ENCODE data around the gene RPAIN.

The RPAIN gene, protein sequence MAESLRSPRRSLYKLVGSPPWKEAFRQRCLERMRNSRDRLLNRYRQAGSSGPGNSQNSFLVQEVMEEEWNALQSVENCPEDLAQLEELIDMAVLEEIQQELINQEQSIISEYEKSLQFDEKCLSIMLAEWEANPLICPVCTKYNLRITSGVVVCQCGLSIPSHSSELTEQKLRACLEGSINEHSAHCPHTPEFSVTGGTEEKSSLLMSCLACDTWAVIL

DNA sequence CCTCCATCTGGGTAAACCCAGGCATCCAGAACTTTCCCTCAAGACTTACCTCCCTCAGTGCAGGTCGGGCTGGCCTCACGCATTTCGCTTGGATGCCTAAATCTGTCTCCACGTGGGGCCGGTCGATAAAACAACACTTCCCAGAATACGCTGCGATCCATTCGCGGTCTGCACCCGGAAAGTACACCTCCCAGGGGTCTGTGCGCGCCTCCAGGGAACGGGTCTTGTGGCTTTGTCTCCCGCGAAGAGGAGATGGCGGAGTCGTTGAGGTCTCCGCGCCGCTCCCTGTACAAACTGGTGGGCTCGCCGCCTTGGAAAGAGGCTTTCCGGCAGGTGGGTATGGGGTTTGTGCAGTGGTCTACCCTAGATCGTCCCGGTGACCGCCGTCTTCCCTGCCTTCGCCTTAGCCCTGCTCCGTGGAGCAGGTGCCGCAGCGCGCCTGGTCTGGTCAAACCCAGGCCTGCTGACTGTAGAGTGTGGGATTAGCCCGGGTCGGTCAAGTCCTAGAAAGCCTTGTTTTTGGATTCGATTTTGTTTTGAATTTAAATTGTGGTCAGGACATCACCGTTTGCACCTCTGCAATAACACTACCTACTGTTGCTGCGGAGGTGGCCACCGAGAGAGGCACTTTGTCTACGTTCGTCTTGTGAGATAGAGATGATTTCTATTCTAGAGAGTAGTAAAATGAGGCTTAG lies at the start of gene RPAIN:
RPAIN (plus strand) TSS at position 224 of the 695 bp plus-strand sequence; CDS start at position 253, 29 bp downstream.
- H3K4me3 Mint-ChIP-seq, result peak within 1 kb of the TSS; percentile 96
- H3K27me3 Mint-ChIP-seq, result no peaks in the 10 kb centered on the region
- no peaks in the 10 kb centered on the region for H3K9me3 Mint-ChIP-seq
- H3K36me3 Mint-ChIP-seq, result peaks cover 5% of the 10 kb centered on the region
- peak within 1 kb of the TSS; percentile 99 for H3K27ac Mint-ChIP-seq
- H3K4me1 Mint-ChIP-seq, result peaks cover 49% of the 10 kb centered on the region

DNA sequence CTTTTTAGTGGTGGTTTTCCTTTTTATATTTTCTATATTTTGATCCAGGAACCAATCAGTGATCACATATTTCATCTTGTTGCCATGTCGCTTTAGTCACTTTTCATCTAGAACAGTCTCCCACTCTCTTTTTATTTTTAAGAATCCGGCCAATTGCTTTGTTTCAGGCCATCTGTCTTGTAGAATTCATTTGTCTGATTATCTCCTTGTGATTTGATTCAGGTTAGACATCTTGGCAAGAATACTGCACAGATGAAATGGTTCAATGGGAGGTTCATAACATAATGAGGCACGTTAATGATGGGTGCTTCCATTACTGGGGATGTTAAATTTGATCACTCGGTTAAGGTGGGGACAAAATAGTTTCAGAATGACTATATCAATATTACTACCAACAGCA lies 49.6 kb upstream of the RPAIN start:
- peak overlapping the region; percentile 8 for H3K27ac Mint-ChIP-seq
- no peak overlapping the region for H3K4me3 Mint-ChIP-seq
- H3K27me3 Mint-ChIP-seq, result no peaks in the 10 kb centered on the region
- peaks cover 13% of the 10 kb centered on the region for H3K36me3 Mint-ChIP-seq
- H3K4me1 Mint-ChIP-seq, result no peaks in the 10 kb centered on the region
- H3K9me3 Mint-ChIP-seq, result no peaks in the 10 kb centered on the region

DNA sequence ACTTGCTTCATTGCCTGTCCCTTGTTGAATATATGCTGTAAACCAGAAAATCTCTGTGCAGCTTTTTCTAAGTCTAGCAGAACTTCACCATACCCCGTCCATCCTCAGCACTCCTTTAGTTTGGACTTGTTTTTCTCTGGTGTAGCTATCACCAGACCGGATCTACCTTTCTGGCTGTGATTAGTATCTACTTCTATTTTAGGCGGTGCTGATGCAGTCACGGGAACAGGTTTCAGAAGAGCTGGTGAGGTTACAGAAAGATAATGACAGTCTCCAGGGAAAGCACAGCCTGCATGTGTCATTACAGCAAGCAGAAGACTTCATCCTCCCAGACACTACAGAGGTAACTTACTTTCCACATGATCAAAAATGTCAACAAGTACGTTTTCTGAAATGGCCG lies 46.9 kb upstream of the RPAIN start:
- Mint-ChIP-seq H3K27me3 (no peaks in the 10 kb centered on the region), H3K9me3 (no peaks in the 10 kb centered on the region), H3K4me1 (no peaks in the 10 kb centered on the region), H3K4me3 (no peak overlapping the region), H3K27ac (no peak overlapping the region), H3K36me3 (peaks cover 16% of the 10 kb centered on the region)

DNA sequence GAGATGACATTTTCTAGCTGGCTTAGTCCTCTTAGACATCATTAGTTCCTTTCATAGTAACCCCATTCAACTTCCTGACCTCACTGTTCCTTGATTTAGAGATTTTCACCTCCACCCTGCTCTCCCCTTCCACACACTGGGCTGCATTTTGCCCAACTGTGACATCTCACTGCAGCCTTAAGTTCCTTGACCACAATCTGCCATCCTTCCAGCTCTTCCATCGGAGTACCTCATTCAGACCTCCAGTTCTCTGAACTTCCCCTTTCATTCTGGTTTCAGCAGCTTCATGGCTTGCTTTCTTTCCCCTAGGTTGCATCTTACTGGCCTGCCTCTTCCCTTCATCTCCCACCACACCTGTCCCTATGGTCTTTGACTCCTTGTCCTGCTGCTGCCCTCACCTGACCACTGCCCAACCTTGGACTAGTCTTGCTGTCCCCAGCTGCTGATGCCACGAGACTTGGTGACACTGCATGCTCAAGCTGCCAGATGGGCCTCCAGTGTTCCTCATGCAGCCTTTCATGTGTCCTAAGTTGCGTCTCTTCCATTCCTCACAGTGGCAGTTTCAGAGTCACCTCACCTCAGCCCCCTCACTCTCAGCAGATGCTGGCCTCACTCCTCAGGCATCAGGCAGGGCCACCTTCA lies 41.3 kb upstream of the RPAIN start:
- peak overlapping the region; percentile 80 for H3K27ac Mint-ChIP-seq
- H3K4me3 Mint-ChIP-seq, result no peak overlapping the region
- H3K27me3 Mint-ChIP-seq, result no peaks in the 10 kb centered on the region
- no peaks in the 10 kb centered on the region for H3K9me3 Mint-ChIP-seq
- no peaks in the 10 kb centered on the region for H3K4me1 Mint-ChIP-seq
- peaks cover 18% of the 10 kb centered on the region for H3K36me3 Mint-ChIP-seq

DNA sequence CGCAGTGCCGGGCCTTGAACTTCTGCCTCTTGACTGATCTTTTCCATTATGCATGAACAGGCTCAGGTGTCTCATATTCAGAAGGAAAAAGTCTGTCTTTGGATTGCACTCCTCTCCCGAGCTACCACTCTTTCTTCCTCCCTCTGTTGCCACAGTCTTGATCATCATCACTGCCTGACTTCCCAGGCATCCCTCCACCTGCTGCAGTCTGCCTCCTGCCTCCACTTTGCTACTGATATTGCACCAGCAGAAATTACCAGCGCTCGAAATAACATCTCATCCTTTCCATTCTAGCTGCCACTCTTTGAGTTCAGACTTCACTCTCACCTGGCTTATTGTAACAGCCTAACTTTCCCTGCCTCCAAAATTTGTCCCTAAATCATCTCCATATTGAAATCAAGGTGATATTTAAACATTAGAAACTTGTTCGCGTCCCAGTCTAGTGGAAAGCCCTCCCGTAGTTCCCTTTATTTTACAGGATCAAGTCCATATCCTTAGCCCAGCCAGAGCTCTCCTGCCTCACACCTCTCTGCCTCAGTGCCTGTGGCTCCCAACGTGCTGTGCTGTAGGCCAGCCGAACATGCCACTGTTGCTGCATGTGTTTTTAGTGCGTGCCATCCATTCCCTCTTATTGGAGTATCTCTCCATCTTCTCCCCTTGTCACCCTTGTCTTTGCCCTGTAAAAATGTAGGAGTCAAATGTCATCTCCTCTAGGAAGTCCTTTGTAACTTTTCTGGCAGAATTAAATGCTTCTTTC lies 40.5 kb upstream of the RPAIN start:
- Mint-ChIP-seq H3K4me1 (no peaks in the 10 kb centered on the region), H3K4me3 (no peak overlapping the region), H3K36me3 (peaks cover 15% of the 10 kb centered on the region), H3K27me3 (no peaks in the 10 kb centered on the region), H3K27ac (peak overlapping the region; percentile 80), H3K9me3 (no peaks in the 10 kb centered on the region)

DNA sequence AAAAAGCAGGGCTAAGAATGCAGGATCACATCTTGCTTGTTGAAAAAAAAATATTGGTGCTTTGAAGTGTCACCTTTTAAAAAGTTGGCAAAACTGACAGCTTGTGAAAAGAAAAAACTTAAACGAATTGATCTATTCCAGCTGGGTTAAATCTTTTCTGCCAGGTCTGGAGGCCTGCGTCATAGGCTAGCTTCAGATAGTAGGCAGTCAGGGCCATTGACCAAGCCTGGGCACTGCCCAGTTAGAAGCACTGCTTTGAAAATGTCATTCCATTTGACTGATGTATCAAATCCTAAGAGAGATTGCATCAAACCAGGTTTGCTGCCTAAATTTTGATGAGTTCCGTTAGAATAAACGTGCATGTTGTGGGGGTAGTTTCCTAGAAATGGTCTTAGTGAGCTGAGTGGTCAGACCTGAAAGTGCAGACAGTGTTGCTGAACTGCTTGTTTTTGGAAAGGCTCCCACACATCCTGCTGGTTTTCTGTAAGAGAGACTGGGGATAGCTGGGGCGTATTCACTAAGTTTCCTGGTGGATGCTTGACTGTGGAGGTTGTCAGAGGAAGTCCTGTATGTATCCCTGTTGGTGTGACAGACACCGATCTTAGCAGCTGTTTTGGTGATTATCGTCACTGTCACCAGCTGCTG lies 39.4 kb upstream of the RPAIN start:
- peaks cover 15% of the 10 kb centered on the region for H3K36me3 Mint-ChIP-seq
- peak overlapping the region; percentile 52 for H3K27ac Mint-ChIP-seq
- no peaks in the 10 kb centered on the region for H3K27me3 Mint-ChIP-seq
- no peaks in the 10 kb centered on the region for H3K9me3 Mint-ChIP-seq
- H3K4me1 Mint-ChIP-seq, result no peaks in the 10 kb centered on the region
- no peak overlapping the region for H3K4me3 Mint-ChIP-seq

DNA sequence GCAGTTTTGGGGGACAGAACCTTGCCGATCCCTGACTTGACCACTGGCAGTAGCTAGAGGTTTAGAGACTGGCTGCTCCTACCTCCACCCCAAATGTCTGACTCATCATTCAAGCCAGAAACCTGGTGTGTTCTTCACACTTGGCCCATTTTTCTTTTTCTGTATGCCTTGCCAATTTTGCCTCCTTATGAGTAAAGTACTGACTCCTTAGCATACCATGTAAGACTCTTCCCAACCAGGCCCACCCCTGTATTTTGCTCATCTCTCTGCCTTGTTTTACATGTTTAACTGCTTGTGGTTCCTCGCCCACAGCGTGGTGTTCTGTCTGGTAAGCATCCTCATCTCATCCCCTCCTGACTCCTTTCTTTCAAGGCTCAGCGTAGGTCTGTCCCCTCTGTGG lies 38.4 kb upstream of the RPAIN start:
- Mint-ChIP-seq H3K4me3 (no peak overlapping the region), H3K9me3 (no peaks in the 10 kb centered on the region), H3K27me3 (no peaks in the 10 kb centered on the region), H3K4me1 (no peaks in the 10 kb centered on the region), H3K36me3 (peaks cover 17% of the 10 kb centered on the region), H3K27ac (peak overlapping the region; percentile 73)

DNA sequence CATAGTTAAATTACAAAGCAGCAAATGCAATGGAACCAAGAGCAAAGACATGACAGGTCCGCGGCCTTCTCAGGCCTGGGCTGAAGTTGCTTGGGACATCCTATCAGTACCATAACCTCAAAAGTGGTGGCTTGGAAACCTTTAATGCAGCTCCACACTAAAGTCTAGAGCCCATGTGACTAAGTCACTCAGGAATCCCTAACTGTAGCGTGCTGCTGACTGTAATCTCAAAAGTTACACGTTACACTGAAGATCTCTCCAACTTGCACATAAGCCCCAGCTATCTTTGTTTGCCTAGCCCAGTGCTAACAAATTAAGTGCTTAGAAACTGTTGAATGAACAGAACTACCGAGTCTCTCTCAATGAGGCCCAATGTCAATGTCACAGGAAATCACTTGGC lies 28.3 kb upstream of the RPAIN start:
- Mint-ChIP-seq H3K4me3 (no peak overlapping the region), H3K27ac (no peak overlapping the region), H3K4me1 (peaks cover 11% of the 10 kb centered on the region), H3K27me3 (no peaks in the 10 kb centered on the region), H3K36me3 (peaks cover 15% of the 10 kb centered on the region), H3K9me3 (no peaks in the 10 kb centered on the region)

DNA sequence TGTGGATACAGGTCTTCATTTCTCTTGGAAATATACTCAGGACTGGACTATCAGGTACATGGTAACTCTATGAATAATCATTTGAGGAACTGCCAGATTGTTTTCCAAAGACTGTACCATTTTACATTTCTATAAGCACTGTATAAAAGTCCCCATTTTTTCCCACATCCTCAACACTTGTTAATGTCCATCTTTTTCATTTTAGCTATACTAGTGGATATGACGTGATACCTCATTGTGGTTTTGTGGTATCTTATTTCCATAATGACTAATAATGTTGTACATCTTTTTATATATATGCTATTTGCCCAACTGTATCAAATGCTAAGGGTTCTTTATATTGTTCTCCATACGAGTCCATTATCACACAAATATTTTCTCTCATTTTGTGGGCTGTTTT lies 23.4 kb upstream of the RPAIN start:
- Mint-ChIP-seq H3K4me1 (no peaks in the 10 kb centered on the region), H3K9me3 (no peaks in the 10 kb centered on the region), H3K27ac (no peak overlapping the region), H3K27me3 (no peaks in the 10 kb centered on the region), H3K4me3 (no peak overlapping the region), H3K36me3 (peaks cover 9% of the 10 kb centered on the region)

DNA sequence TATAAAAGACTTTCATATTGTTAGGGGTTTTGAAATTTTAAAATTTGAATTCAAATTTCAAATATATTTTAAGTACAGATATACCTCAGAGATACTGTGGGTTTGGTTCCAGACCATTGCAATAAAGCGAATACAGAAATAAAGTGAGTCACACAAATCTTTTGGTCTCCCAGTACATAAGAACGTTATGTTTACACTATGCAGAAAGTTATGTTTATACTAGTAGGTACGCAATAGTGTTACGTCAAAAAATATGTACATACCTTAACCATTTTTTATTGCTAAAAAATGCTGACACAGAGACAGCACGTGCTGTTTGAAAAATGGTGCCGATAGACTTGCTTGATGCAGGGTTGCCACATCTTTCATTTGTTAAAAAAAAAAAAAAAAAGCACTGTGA lies 20.2 kb upstream of the RPAIN start:
- Mint-ChIP-seq H3K9me3 (no peaks in the 10 kb centered on the region), H3K4me3 (no peak overlapping the region), H3K27me3 (no peaks in the 10 kb centered on the region), H3K4me1 (no peaks in the 10 kb centered on the region), H3K36me3 (peaks cover 10% of the 10 kb centered on the region), H3K27ac (no peak overlapping the region)

DNA sequence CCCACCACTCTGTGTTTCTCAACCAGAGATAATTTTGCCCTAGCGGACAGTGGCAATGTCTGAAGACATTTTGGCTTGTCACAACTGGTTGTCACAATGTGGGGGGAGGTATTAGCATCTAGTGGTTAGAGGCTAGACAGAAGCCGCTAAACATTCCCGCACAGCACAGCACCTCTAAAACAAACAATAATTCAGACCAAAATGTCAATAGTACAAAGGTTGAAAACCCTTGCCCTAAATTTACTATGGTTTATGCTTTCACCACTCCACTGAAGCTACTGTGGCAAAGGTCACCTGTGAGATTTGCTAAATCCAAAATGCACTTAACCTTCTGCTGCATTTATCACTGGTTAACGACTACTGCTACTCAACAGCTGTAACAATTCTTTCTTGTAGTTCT lies 14.6 kb upstream of the RPAIN start:
- Mint-ChIP-seq H3K36me3 (peaks cover 14% of the 10 kb centered on the region), H3K4me1 (peaks cover 9% of the 10 kb centered on the region), H3K4me3 (no peak overlapping the region), H3K27me3 (no peaks in the 10 kb centered on the region), H3K9me3 (no peaks in the 10 kb centered on the region), H3K27ac (no peak overlapping the region)

DNA sequence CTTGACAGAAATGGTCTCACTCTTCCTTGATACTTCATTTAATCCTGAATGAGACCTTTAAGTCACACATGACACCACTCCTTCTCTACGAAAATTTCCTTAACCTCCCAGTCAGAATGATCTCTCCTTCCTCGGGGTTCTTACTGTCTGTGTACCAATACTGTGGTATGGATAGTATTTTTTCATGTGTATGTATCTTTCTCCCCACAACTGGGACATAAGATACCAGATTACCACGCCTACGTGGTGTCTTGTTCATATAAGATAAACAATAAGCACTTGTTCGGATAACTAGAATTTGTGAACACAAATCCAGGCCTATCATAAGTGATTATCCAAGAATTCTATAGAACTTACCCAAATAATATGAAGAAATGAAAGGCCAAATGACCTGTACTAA lies 11.8 kb upstream of the RPAIN start:
- H3K36me3 Mint-ChIP-seq, result peaks cover 25% of the 10 kb centered on the region
- H3K4me1 Mint-ChIP-seq, result peaks cover 31% of the 10 kb centered on the region
- no peak overlapping the region for H3K4me3 Mint-ChIP-seq
- no peaks in the 10 kb centered on the region for H3K27me3 Mint-ChIP-seq
- no peak overlapping the region for H3K27ac Mint-ChIP-seq
- no peaks in the 10 kb centered on the region for H3K9me3 Mint-ChIP-seq

DNA sequence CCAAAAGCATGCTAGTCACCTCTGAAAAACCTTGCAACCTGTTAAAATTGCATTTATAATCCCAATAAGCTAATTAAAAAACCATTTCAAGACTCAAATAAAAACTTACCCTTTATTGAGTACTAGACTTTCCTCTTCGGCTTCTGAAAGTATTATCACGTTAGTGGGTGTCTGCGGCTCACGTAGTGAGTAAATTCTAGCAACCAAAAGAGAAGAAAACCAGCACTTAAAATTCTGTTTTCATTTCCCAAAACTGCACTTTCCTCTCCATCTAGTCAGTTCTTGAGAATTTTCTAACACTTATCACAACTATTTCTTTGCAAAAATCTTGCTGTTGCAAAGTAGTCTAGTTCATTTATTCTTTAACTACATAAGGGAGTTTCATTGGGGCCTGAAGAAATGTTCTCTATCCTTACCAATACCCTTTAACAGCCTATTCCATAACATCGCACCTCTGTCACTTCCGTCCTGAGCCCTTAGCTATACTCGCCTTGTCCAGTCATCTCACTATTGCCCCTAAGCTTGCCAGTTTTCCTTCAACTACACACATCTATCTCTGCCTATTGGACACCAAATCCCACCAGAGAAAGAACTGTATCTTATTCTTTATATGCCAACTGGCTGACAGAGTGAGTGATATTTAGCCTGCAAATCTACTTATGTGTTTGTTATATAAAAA lies 9.2 kb upstream of the RPAIN start:
- Mint-ChIP-seq H3K27me3 (no peaks in the 10 kb centered on the region), H3K27ac (no peak overlapping the region), H3K9me3 (no peaks in the 10 kb centered on the region), H3K36me3 (peaks cover 24% of the 10 kb centered on the region), H3K4me3 (no peak overlapping the region), H3K4me1 (peaks cover 38% of the 10 kb centered on the region)

DNA sequence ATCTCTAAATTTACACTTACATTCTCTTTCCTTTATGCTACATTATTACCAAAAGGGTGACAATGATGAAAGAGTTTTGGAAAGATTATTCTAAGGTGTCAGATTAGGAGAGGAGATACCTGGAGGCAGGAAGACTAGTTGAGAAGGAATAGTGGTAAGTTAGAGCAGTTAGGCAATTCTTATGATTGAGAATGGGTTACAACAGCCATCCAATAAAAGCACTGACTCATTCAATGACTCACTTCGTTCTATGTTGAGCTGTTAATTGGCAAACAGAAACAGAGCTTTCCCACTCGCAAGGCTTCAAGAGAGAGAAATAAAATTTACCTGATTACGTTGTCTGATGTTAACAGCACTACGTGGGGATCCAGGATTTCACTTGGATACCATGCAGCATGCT lies 6.3 kb upstream of the RPAIN start:
- Mint-ChIP-seq H3K4me1 (peaks cover 56% of the 10 kb centered on the region), H3K27me3 (no peaks in the 10 kb centered on the region), H3K27ac (peak overlapping the region; percentile 94), H3K9me3 (no peaks in the 10 kb centered on the region), H3K36me3 (peaks cover 26% of the 10 kb centered on the region), H3K4me3 (peak overlapping the region; percentile 20)

DNA sequence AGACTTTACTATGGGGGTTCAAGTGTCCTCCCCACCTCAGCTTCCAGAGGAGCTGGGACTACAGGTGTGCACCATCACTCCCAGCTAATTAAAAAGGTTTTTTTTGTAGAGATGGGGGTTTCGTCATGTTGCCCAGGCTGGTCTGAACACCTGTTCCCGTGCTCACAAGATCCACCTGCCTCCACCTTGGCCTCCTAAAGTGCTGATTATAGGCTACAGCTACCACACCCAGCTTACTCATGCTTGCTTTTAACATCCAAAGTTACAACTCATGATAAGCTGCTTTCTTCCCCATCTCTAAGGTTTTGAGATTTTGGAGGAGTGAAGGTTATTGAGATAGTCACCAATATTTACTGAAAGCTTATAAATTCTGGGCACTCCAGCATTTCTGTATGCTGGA lies 3.1 kb upstream of the RPAIN start:
- peaks cover 54% of the 10 kb centered on the region for H3K4me1 Mint-ChIP-seq
- H3K36me3 Mint-ChIP-seq, result peaks cover 13% of the 10 kb centered on the region
- no peaks in the 10 kb centered on the region for H3K27me3 Mint-ChIP-seq
- peak overlapping the region; percentile 73 for H3K4me3 Mint-ChIP-seq
- peak overlapping the region; percentile 41 for H3K27ac Mint-ChIP-seq
- no peaks in the 10 kb centered on the region for H3K9me3 Mint-ChIP-seq
